DMS153 treated with DMSO at 0.1 percent for 48 hours (cell line): ENCODE measurements around the gene IGF1R.

Source experiments
- DNase-seq: peaks from one replicate; lab custom pipeline; 2025; ENCODE audit not compliant: unreplicated experiment; lab: John Stamatoyannopoulos, UW

Gene IGF1R

DNA sequence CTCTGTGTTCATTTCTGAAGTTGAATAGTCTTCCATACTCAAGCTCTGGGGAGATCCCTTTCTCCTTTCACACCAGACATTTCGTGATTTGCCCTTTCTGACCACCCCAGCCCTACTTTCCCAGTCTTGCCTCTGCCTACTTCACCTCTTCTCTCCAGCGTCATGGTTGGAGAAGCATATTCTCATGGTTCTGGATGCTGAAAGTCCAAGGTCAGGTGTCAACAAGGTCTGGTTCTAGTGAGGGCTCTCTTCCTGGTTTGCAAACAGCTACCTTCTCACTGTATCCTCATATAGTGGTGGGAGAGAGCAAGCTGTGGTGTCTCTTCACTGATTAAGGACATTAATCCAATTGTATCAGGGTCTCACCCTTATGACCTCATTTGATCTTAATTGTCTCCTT, 169.4 kb downstream of the IGF1R start:
- no peak for DNase-seq

DNA sequence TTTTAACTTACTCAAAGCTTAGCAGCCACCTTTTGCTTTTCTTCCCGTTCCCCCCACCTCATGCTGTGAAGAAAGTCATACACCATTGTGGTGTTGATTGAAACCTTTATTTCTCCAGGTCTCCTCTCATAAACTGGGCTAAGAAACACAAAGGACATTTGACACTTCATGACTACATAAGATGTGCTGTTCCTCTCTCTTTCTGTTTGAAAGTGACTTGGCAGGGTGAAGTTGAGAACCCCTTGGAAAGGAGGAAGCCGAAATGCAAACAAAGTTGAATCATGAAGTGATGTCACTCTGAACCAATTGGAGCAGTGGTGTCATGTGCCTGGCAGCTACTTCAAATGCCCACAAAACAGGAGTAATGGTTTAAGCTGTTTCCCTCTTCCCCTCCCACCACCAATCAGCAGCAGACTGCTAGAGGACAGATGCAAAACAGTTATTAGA, 174.7 kb downstream of the IGF1R start:
- DNase-seq, result no peak

DNA sequence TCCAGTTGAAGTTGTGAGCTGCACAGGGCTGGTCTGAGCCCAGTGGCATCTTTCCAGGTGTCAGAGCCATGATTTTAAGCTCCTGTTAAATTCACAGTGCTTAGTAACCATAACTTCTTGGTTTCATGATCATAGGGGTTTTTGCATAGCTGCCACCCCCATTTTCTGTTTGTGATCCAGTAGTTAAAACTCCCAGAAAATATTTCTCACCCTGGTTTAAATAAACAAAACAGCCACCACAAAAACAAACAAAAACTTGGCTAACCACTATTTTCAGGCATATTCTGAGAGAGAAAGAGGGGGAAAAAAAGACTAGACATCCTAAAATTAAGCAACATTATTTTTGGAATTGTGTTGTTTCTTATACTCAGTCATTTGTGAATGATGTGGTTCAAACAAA, 175.3 kb downstream of the IGF1R start:
- no peak for DNase-seq

DNA sequence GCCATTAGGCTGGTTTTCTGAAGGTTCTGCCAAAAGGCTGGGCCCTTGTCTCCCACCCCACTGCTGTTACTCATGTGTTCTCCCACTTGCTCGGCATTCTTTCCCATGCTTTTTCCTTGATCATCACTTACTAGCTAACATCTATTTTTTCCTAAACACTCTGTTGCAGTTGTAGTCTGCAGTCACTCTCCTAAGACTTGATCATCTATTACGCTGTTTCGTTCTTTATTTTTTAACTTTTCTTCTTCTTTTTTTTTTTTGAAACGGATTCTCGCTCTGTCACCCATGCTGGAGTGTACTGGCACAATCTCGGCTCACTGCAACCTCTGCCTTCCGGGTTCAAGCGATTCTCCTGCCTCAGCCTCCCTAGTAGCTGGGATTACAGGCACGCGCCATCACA, 176.3 kb downstream of the IGF1R start:
- no peak for DNase-seq

DNA sequence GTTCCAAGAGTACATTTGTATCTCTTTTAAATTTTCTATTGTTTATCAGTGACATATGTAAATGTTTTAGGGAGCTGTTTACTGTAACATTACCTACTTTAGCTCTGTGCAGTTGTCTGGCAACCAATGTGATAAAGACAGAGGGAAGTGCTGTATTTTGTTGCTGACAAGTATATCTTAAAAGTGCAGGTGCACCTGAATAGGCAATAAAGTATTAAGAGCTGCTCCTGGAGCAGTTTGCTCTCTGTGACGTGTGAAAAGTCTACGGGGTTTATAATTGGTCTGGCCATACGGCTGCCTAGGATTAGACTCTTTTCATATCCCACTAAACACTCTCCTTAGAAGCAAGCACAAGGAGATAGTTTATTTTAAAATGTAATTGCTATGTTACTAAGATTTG, 178.3 kb downstream of the IGF1R start:
- no peak for DNase-seq

DNA sequence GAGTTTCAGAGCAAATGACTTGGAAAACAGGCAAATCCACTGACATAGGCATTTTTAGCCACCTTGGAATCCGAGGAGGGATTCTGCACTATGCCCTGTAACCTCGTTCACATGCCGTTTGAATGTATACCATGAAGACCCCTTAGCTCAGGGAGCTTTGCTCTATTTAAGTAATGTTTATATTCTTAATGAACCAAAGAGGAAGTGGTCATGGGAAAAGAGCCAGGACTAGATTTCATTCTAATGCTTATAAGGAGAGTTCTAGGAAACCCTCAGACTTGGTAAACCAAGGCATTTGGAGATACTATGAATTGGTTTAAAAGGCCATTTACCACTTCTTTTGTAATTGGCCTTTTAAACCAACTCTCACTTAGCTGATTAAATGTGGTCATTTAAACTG, 178.9 kb downstream of the IGF1R start:
- no peak for DNase-seq

DNA sequence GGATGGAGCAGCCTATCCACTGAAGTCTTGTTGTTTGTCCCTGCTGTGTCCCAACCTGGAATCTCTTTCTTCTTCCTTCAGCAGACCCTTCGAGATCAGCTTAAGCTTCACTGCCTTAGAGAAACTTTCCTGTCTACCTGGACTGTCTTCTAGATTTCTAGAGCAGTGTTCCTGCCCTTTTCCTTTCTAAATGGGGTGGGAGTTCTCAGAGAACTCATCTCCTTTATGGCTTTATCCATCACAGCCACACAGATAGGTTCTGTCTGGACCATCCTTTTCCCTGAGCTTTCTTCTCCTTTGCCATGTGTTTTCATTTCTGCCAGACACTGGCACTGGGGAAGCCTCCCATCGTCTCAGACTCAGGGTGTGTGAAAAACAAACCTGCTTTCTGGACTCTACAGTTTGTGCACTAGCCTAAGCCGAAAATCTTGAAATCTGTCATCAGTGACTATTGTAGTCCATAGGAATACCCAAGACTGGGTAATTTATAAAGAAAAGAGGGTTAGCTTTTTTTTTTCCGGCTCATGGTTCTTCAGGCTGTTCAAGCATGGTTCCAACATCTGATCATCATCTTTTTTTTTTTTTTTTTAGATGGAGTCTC, 181.8 kb downstream of the IGF1R start:
- no peak for DNase-seq

DNA sequence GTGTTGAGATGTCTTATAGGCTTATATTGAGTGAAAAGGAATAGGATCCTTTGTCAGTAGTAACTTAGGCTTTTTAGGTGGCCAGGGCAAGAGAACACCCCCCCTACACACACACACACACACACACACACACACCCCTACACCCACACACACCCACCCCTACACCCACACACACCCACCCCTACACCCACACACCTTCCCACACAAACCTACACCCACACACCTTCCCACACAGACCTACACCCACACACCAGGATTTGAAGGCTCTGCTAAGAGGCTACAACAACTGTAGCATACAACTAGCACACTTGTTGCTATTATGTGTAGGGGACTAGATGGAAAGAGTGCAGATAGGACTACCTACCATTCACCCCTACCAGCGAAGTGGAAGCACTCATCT, 186.6 kb downstream of the IGF1R start:
- no peak for DNase-seq

DNA sequence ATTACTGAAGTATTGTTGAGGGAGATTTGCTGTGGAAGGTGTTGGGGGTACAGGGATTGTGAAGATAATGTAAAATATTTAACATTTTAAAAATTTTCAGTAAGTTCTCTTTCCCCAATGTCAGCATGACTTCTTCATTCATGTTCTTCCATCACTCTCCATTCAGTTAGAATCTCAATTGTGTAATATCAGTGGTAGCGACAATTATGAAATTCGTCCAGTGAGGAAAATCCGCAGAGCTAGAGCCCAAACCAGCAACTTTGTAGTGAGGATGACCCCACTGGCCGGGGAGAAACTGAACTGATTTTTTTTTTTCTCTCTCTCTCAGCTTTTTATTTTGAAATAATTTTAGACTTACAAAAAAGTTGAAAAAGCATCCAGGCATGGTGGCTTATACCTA, 187.5 kb downstream of the IGF1R start:
- no peak for DNase-seq

DNA sequence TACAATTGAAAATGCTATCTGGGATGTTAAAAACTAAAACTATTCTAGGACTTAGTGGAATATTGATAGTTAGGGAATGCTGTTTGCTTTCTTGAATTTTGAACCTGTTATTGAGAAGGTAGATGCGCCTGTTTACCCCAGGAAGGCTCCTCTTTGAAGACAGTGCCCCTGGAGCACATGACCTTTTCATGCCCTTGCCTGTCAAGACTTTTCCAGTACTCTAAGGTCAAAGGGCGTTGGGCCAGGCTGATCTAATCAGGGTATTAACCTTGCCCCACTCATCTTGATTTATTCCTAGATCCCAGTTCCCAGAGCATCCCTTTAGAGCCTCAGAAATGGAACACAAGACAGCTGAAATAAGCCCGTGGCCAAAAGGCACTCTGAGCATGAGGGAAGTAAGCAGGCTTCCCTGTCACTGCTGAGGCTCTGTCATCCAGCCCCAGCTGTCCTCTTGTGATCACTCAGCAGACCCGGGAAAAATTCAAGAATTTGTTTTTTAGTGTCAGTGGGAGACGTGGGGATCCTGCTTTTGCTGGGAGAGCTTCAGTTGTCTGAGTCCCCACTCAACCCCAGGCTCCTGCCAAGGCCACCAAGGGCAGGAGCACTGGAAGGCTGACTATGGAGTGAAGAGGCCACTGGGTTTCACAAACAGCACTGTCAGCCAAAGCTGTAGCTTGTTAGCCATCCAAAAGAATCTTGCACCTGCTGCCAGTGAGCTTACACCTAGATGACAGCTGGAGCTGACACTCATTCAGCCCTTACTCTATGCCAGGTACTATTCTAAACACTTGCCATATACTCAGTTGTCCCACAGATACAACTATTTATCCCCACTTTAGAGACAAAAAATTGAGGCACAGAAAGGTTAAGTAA, 190.3 kb downstream of the IGF1R start:
- no peak for DNase-seq

DNA sequence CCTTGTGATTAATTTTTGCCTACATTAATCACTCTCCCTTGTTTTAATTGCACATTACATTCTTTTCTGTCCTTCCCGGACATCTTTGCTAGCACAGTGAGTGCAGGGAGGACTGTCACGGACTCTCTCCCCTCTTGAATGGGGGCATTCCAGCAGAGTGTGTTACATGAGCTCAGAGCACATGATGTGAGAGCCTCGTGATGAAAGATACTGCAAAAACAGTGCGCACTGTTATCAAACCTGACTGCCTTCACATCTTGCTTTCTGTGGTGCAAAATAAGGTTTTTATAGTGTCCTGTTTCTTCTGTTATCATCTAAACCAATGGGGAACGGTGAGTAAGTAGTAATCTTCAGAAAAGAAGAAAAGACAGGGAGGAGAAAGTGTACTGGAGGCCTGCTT, 191.7 kb downstream of the IGF1R start:
- DNase-seq, result no peak

DNA sequence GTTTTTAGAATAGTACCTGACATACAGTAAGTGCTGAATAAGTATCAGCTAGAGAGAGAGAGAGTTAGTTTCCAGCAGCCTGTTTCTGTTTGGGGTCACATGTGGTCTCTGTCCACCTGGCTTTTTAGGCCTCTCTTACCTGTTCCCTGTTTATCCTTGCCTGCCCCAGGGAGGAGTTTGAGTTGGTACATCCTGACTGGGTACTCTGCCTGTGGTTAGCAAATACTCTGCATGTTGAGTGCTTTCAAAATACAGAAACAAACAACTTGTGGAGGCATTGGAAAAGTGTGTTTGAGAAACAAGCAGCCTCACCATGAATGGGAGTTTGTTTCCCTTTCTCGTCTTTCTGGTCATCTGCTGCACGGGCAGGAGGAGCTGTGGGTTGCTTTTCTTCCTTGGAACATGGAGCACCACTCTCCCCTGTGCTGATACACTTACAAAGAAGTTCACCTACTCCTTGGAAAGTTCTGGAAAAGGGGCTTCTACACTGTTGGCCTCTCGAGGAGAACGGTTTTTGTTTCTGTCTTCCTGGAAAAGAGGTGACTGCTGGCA, 193.2 kb downstream of the IGF1R start:
- no peak for DNase-seq

DNA sequence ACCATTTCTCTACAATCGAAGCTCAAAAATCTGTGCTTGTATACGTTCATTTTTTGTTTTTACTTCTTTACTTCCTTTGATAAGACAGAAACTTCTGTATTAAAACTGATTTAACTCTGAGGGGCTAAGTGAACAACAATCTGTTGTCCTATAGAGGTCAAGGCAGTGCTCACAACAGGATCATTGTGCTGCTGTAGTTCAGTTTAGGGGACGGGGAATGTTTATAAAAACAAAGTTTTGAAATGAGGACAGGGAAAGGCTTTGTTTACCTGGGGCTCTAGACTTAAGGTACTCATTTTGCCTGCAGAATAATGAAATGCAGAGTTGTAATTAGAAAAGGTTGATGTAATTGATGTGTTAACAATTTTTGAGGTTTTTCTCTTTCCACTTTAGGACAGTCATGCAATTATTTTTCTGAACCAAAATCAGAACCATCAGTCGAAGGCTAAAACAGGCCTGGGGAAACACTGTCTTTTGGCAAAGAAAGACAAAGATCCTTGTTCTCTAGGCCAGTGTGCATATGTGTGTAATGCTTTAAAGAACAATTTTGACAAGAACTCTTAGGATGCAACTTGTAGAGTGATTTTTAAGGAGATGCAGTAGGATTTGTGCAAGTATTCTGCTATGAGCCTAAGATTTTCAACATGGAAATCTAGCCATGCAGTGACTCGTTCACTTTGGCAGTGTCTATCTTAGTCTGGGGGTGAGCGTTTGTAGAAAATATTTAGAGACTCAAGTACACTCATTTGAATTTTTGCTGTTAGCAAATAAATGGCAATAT, 194.0 kb downstream of the IGF1R start:
- no peak for DNase-seq

DNA sequence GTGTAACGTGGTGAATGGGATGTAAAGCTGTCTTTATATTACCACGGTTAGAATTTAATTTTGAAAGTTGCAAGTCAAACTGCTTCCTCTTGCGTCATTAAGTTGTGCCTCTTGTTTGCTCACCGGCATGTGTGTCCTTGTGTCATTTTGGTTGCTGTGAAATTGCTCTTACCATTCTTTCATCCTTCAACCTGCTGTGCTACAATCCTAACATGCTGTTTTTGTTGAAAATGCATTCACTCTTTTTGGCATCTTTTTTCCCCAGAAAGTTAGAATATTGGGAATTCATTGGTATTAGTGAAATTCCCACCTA, 194.6 kb downstream of the IGF1R start:
- no peak for DNase-seq

DNA sequence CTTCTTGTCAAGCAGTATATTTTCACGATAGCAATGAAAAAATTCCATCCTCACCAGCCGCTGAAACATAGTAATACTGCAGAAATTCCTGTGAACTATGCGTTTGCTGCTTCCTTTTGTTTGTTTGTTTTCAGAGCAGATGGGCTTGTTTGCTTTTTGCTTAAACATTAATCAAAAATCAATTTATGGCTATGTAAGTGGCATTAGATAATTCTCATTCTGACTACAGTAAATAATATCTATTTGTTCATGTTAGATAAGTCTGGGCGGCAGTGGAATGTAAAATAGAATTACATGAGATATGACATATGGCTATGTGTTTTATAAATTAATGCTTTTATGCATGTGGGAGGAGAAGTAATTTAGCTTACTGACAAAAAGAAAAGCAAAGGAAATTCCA, 195.5 kb downstream of the IGF1R start:
- DNase-seq, result no peak

DNA sequence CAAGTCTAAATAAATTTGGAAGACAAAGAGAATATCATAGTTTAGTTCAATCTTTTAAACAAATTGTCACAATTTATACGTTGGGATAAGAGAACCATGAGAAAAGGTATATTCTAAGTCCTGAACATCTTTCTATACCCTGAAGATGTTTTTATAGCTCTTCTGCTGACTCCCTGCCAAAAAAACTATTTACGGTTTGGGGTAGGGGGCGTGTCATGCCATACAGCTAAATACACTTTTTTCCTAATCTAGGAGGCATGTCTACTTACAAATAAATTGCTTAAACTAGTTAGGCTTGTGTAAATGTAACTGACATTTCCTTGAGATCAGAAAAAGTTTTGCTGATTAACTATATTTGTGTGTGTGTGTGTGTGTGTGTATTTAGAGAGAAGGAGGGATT, 195.9 kb downstream of the IGF1R start:
- DNase-seq, result no peak

DNA sequence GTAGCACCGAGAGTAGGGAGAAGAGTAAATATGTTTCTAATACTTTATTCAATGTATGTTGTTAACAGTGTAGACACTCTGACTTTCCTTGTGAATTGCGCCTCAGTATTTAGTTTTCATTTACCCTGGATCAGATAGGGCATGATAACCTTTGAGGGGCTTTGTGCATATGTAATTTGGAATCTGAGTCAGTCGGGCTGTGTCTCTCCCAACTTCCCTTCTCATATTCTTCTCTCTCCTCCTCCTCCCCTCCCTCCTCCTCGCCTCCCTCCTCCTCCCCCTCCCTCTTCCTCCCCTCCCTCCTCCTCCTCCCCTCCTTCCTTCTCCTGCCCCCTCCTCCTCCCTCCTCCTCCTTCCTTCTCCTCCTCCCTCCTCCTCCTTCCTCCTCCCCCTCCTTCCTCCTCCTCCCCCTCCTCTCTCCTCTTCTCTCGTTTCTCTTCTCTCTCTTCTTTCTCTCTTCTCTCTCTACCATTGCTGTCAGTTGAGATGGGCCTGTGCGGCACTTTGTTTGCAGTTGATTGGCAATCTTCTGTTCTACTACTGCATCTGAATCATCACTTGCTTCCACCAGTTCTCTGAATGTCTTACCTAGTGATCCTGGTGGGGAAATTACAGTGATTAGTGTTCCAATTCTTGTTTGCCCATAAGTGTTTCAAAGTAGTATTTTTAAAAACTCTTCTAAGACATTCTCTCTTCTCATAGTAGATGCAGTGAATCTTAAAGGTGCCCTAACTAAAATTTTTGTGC, 197.0 kb downstream of the IGF1R start:
- no peak for DNase-seq

DNA sequence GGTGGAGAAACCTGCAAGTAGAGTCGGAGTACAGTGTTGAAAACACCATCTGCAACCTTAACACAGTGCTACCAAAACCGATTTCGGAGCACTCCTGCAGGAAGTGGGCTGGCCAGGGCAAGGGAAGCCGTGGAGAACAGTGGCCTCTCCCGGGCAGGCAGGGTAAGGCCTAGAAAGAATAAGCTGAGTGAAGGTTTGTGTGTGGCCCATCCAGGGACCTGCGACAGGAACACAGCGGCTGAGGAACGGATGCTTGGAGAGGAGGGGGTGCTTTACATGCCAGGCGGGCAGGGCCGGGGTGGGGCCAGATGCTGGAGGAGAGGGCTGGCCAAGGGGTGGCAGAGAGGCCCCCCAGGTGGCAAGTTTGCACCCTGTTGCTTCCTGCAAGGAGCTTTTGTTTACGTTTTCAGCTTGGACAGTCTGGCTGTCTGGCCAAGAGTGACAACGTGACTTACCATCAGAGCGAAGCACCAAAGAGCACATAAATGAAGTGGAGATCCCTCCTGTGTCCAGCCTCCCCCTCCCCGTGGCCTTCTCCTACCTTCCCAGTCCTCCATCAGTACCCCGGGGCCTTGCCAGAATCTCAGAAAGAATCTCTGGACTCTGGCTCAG, 202.7 kb downstream of the IGF1R start:
- peak; percentile 32 for DNase-seq

DNA sequence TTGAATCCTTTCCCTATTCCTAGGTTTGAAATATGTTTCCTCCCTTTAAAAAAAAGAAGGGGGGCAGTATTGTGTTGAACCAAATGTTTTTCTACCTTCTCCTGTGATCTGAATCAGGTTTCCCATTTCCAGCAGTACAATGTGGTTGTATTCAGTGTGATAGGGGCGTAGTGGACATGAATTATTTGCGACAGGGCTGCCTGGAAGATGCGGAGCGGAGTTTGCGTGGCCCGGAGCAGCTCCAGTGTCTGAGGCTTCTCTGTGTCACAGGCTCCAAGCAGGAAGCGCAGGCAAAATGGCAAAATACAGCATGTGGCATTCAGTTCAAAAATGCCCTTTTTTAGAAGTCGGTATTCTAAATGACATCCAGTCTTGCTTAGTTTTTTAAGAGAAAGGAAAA, 204.8 kb downstream of the IGF1R start:
- DNase-seq, result peak; percentile 26

DNA sequence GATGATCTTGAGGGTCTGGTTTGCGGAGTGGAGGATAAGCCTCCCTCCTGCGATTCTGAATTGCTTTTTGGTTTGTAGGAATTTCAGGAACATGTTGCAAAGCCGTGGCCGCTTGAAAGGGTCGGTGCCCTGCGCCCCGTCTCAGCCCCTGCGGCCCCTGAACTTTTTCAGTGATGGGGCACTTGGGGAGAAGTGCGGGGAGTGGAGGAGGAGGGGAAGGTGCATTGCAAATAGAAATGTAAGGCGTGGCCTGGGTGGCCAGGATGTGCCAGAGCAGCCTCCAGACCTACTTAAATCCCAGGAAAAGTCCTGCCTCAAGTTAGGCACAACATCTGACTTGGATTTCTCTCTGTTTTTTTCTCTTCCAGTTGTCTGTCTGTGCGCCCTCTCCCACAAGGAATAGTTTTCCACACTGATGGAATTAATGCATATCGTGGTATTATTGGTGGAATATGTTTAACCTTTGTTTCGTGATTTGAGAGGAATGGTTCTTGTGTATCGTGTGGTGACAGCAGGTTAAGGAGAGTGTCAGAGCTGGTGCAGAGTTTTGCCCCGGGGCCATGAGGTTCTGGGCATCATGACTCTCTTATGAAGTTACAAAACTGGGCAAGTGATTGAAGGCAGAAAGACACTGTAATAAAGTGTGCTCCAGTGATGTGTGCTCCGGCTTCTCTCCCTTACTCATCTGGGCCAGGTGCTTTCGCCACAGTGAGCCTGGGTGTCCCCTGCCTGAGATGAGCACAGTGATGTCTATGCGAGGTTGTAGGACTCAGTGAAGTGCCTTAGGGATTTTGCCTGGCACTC, 205.5 kb downstream of the IGF1R start:
- no peak for DNase-seq
